IMR-90 (cell line): Measurements from ENCODE around the gene SPP2. TPM values are rescaled to one million over a fixed set of nuclear protein-coding genes. Genes with fewer than 3 reads are reported as not detected.

Experiments
- ATAC-seq: fragments of 200-7000 bp; cut with Tn5 transposase; 2 replicates; pipeline ENCODE4 v1.9.1; 2020; ENCODE audit warnings: low read depth, mild to moderate bottlenecking, moderate library complexity
- BruUV-seq: library from RNA; stranded (reverse); fragments of 400-500 nt; replicated peaks from 2 replicates; lab custom pipeline; 2021; lab: Mats Ljungman, UMichigan
- CTCF ChIA-PET: fragments of 300-600 bp; formaldehyde crosslinking; extraction: SDS; loops from one replicate; lab custom pipeline; 2021; ENCODE audit warnings: antibody characterized with exemption; lab: Yijun Ruan, JAX
- POLR2A ChIA-PET: fragments of 300-600 bp; sonication (Branson Sonifier 250); formaldehyde crosslinking; loops from one replicate; lab custom pipeline; 2022; ENCODE audit warnings: antibody characterized with exemption; ENCODE audit not compliant: unreplicated experiment; lab: Charles Lee
- DNase-seq: peaks from one replicate; pipeline ENCODE4 v3.0.0; 2013
- H2AFZ ChIP-seq: replicated peaks from 2 replicates; pipeline ENCODE3; 2013; ENCODE audit warnings: low read length, mild to moderate bottlenecking; ENCODE audit not compliant: poor library complexity
- H2AK5ac ChIP-seq: 2 replicates; pipeline ENCODE4 v1.6.1; 2013; ENCODE audit warnings: low read depth, low read length, inconsistent platforms
- H2AK9ac ChIP-seq: replicated peaks from 2 replicates; pipeline ENCODE3; 2013; ENCODE audit warnings: mild to moderate bottlenecking, low read depth, low read length, moderate library complexity; ENCODE audit not compliant: poor library complexity
- H2BK120ac ChIP-seq: 2 replicates; pipeline ENCODE4 v1.6.1; 2013; ENCODE audit warnings: low read depth, low read length, inconsistent platforms
- H2BK15ac ChIP-seq: 3 replicates; pipeline ENCODE4 v1.6.1; 2013; ENCODE audit warnings: low read depth, low read length, inconsistent platforms
- H2BK20ac ChIP-seq: 2 replicates; pipeline ENCODE4 v1.6.1; 2013; ENCODE audit warnings: low read depth, mild to moderate bottlenecking, inconsistent platforms, low read length, moderate library complexity
- H2BK5ac ChIP-seq: 2 replicates; pipeline ENCODE4 v1.6.1; 2013; ENCODE audit warnings: mild to moderate bottlenecking, low read depth, low read length, inconsistent platforms; ENCODE audit not compliant: poor library complexity, severe bottlenecking
- H3K14ac ChIP-seq: replicated peaks from 2 replicates; pipeline ENCODE4 v1.6.1; 2013; ENCODE audit warnings: low read depth, low read length, inconsistent platforms
- H3K18ac ChIP-seq: 2 replicates; pipeline ENCODE4 v1.6.1; 2013; ENCODE audit warnings: low read depth, low read length, control low read depth
- H3K23ac ChIP-seq: 2 replicates; pipeline ENCODE4 v1.6.1; 2013; ENCODE audit warnings: low read depth, low read length, inconsistent platforms
- H3K27ac ChIP-seq: 2 replicates; pipeline ENCODE4 v1.5.1; 2013; ENCODE audit warnings: mild to moderate bottlenecking, control low read depth, low read length; ENCODE audit not compliant: insufficient read depth
- H3K27me3 ChIP-seq: 2 replicates; pipeline ENCODE4 v1.6.1; 2013; ENCODE audit warnings: low read length; ENCODE audit not compliant: control insufficient read depth, insufficient read depth
- H3K36me3 ChIP-seq: 2 replicates; pipeline ENCODE4 v1.6.1; 2013; ENCODE audit warnings: low read length, mixed read lengths; ENCODE audit not compliant: control insufficient read depth, insufficient read depth
- H3K4ac ChIP-seq: 2 replicates; pipeline ENCODE4 v1.6.1; 2013; ENCODE audit warnings: low read depth, low read length, inconsistent platforms
- H3K4me1 ChIP-seq: 2 replicates; pipeline ENCODE4 v1.6.1; 2013; ENCODE audit warnings: low read length, mixed read lengths; ENCODE audit not compliant: control insufficient read depth, insufficient read depth
- H3K4me2 ChIP-seq: 2 replicates; pipeline ENCODE4 v1.6.1; 2013; ENCODE audit warnings: low read depth, mild to moderate bottlenecking, control low read depth, low read length, moderate library complexity
- H3K4me3 ChIP-seq: 2 replicates; pipeline ENCODE4 v1.5.1; 2013; ENCODE audit warnings: low read depth, mild to moderate bottlenecking, control low read depth, low read length, moderate library complexity; ENCODE audit not compliant: insufficient read depth
- H3K56ac ChIP-seq: 2 replicates; pipeline ENCODE4 v1.6.1; 2013; ENCODE audit warnings: low read length, inconsistent platforms; ENCODE audit not compliant: insufficient read depth; ENCODE audit errors: extremely low read depth
- H3K79me1 ChIP-seq, 2 experiments: 2 replicates each; pipeline ENCODE4 v1.6.1; 2013; ENCODE audit warnings: low read length in 2 of 2, inconsistent platforms in 1 of 2, low read depth in 1 of 2
- H3K9ac ChIP-seq: 2 replicates; pipeline ENCODE4 v1.6.1; 2013; ENCODE audit warnings: low read depth, low read length, control low read depth
- H3K9me1 ChIP-seq: 2 replicates; pipeline ENCODE4 v1.6.1; 2013; ENCODE audit warnings: low read length, inconsistent platforms; ENCODE audit not compliant: insufficient read depth
- H3K9me3 ChIP-seq: 2 replicates; pipeline ENCODE4 v1.6.1; 2013; ENCODE audit warnings: low read length; ENCODE audit not compliant: control insufficient read depth, insufficient read depth
- H4K20me1 ChIP-seq: 2 replicates; pipeline ENCODE4 v1.6.1; 2013; ENCODE audit warnings: low read length, inconsistent platforms; ENCODE audit not compliant: insufficient read depth
- H4K5ac ChIP-seq: 2 replicates; pipeline ENCODE4 v1.6.1; 2013; ENCODE audit warnings: mild to moderate bottlenecking, low read depth, low read length, control low read depth
- H4K8ac ChIP-seq, 2 experiments: 2 replicates each; pipeline ENCODE4 v1.6.1; 2013; ENCODE audit warnings: low read depth in 2 of 2, low read length in 2 of 2, control low read depth in 1 of 2, inconsistent platforms in 1 of 2
- H4K91ac ChIP-seq: 2 replicates; pipeline ENCODE4 v1.6.1; 2013; ENCODE audit warnings: low read depth, low read length, inconsistent platforms; ENCODE audit not compliant: insufficient read depth
- BHLHE40 ChIP-seq: fragments of 150-350 bp; IDR thresholded peaks from 2 replicates; pipeline ENCODE4 v1.6.1; 2016; ENCODE audit warnings: mild to moderate bottlenecking, low read depth, low read length
- FOS ChIP-seq: fragments of 150-350 bp; IDR thresholded peaks from 2 replicates; pipeline ENCODE4 v1.6.1; 2016; ENCODE audit warnings: low read depth, low read length
- MAFK ChIP-seq: IDR thresholded peaks from 2 replicates; pipeline ENCODE4 v1.6.1; 2012; ENCODE audit warnings: low read depth, low read length, improper control_type of control experiment
- MXI1 ChIP-seq: IDR thresholded peaks from 2 replicates; pipeline ENCODE4 v1.6.1; 2012; ENCODE audit warnings: low read depth, mild to moderate bottlenecking, low read length, moderate library complexity, borderline replicate concordance
- NFE2L2 ChIP-seq: fragments of 150-350 bp; IDR thresholded peaks from 2 replicates; pipeline ENCODE4 v1.6.1; 2016; ENCODE audit warnings: low read depth, mild to moderate bottlenecking, low read length
- RAD21 ChIP-seq: IDR thresholded peaks from 2 replicates; pipeline ENCODE4 v1.6.1; 2012; ENCODE audit warnings: low read length, improper control_type of control experiment
- RFX5 ChIP-seq: IDR thresholded peaks from 2 replicates; pipeline ENCODE4 v1.8.0; 2012; ENCODE audit warnings: low read depth, mild to moderate bottlenecking, low read length, moderate library complexity
- SMC3 ChIP-seq: fragments of 150-350 bp; IDR thresholded peaks from 2 replicates; pipeline ENCODE4 v1.6.1; 2016; ENCODE audit warnings: low read depth, mild to moderate bottlenecking, antibody characterized with exemption, low read length, moderate library complexity
- WGBS, 2 experiments: methylation state at CpG; one replicate each; pipeline versions ENCODE4 v1.1.5 to v1.1.7; 2013; ENCODE audit warnings: missing lambda C conversion rate in 2 of 2; ENCODE audit not compliant: insufficient read length in 1 of 2; ENCODE audit errors: extremely low coverage in 2 of 2; 5-methylcytosine and 5-hydroxymethylcytosine counted together
- dilution Hi-C: fragments of 300-500 bp; cut with HindIII; formaldehyde crosslinking; loops from one replicate; pipeline ENCODE4 v1.14.3; 2018; ENCODE audit warnings: low sequenced_read_pairs; ENCODE audit not compliant: unreplicated experiment
- in situ Hi-C: fragments of 300-500 bp; cut with MboI; formaldehyde crosslinking; loops from 3 replicates; pipeline ENCODE4 v1.14.3; 2019; ENCODE audit warnings: low sequenced_read_pairs, inconsistent platforms, mixed read lengths
- intact Hi-C: fragments of 100-400 bp; cut with micrococcal nuclease; formaldehyde crosslinking; loops from 2 replicates; pipeline ENCODE4 v1.10.0; 2022
- polyA plus RNA-seq, 3 experiments: library from polyadenylated mRNA; depleted of rRNA; stranded (reverse); fragments of >200 nt; gene quantifications; 2 replicates each; pipeline ENCODE4 v1.2.3, GENCODE V29; 2012; ENCODE audit warnings: low replicate concordance in 1 of 3
- total RNA-seq: library from RNA; depleted of rRNA; stranded (reverse); fragments of >200 nt; gene quantifications from 2 replicates; pipeline ENCODE4 v1.2.3, GENCODE V29; 2012
- TF ChIP-seq, protein P1 (sequence below): fragments of 150-350 bp; IDR thresholded peaks from 2 replicates; pipeline ENCODE4 v1.6.1; 2017; ENCODE audit warnings: mild to moderate bottlenecking, antibody characterized with exemption, low read length, low read depth
- TF ChIP-seq, protein P2 (sequence below): conservative IDR thresholded peaks from 2 replicates; pipeline ENCODE4 v1.5.1; 2012; ENCODE audit warnings: mild to moderate bottlenecking, low read depth, low read length, improper control_type of control experiment
- TF ChIP-seq, protein P3 (sequence below): fragments of 150-350 bp; IDR thresholded peaks from 2 replicates; pipeline ENCODE4 v1.6.1; 2016; ENCODE audit warnings: low read depth, mild to moderate bottlenecking, low read length, moderate library complexity, borderline replicate concordance

Gene SPP2
- total and polyA plus RNA-seq, 2 of the 4 experiments (the other 2 are of a cell fraction), result not detected

DNA sequence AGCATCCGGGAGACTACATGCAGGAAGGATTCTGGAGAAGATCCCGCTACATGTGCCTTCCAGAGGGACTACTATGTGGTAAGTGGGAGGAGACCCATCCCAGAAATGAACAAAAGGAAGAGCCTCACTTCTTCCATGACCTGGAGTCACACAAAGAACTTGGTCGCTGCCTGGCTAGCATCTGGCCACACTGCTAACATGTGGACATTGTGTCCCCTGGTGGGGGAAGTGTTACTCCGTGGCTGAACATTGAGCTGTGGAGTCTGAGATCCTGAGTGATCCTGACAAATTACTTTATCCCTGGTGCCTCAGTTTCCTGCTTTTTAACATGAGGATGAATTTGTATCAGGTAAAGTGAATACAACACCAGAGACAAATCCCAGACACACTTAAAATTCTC, 8.4 kb downstream of the SPP2 start:
- peaks cover 22% of the 10 kb centered on the region for H3K27me3 ChIP-seq
- H3K4me2 ChIP-seq, result no peak overlapping the region
- H4K91ac ChIP-seq, result no peak overlapping the region
- H2AFZ ChIP-seq, result no peak overlapping the region
- H3K9ac ChIP-seq, result no peak overlapping the region
- no peaks in the 10 kb centered on the region for H3K36me3 ChIP-seq
- 0 out of 2 replicates have a peak, but pooled peaks cover 2% of the 10 kb centered on the region for H3K9me3 ChIP-seq
- in situ Hi-C loops, result no loop called here
- no peak overlapping the region for H2BK20ac ChIP-seq
- no peak overlapping the region for H3K14ac ChIP-seq
- ChIA-PET CTCF (no interaction called here), POLR2A (no interaction called here)
- no peak overlapping the region for H3K56ac ChIP-seq
- no peak overlapping the region for H4K8ac ChIP-seq
- no peak overlapping the region for H2BK5ac ChIP-seq
- H3K27ac ChIP-seq, result no peak overlapping the region
- H2AK5ac ChIP-seq, result no peak overlapping the region
- DNase-seq, result no peak
- no peak overlapping the region for H3K4ac ChIP-seq
- no peaks in the 10 kb centered on the region for H4K20me1 ChIP-seq
- no peak overlapping the region for H3K4me3 ChIP-seq
- no peaks in the 10 kb centered on the region for H3K4me1 ChIP-seq
- dilution Hi-C loops, result no loop called here
- no CpG with 5 or more reads among the region's 4 CpGs for WGBS, 2 experiments
- no TSS peak for BruUV-seq
- H2BK15ac ChIP-seq, result no peak overlapping the region
- intact Hi-C loops, result no loop called here
- H3K9me1 ChIP-seq, result no peaks in the 10 kb centered on the region
- no peak for ATAC-seq
- H3K79me1 ChIP-seq, result no peaks in the 10 kb centered on the region
- H2BK120ac ChIP-seq, result no peak overlapping the region
- H4K5ac ChIP-seq, result no peak overlapping the region
- no peak overlapping the region for H3K23ac ChIP-seq
- TF ChIP-seq NFE2L2, result no peak
- no peak for TF ChIP-seq RFX5
- TF ChIP-seq MXI1, result no peak
- no peak for TF ChIP-seq FOS
- TF ChIP-seq SMC3, result no peak
- TF ChIP-seq, protein P1, sequence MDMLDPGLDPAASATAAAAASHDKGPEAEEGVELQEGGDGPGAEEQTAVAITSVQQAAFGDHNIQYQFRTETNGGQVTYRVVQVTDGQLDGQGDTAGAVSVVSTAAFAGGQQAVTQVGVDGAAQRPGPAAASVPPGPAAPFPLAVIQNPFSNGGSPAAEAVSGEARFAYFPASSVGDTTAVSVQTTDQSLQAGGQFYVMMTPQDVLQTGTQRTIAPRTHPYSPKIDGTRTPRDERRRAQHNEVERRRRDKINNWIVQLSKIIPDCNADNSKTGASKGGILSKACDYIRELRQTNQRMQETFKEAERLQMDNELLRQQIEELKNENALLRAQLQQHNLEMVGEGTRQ, result no peak
- no peak for TF ChIP-seq MAFK
- TF ChIP-seq, protein P2, sequence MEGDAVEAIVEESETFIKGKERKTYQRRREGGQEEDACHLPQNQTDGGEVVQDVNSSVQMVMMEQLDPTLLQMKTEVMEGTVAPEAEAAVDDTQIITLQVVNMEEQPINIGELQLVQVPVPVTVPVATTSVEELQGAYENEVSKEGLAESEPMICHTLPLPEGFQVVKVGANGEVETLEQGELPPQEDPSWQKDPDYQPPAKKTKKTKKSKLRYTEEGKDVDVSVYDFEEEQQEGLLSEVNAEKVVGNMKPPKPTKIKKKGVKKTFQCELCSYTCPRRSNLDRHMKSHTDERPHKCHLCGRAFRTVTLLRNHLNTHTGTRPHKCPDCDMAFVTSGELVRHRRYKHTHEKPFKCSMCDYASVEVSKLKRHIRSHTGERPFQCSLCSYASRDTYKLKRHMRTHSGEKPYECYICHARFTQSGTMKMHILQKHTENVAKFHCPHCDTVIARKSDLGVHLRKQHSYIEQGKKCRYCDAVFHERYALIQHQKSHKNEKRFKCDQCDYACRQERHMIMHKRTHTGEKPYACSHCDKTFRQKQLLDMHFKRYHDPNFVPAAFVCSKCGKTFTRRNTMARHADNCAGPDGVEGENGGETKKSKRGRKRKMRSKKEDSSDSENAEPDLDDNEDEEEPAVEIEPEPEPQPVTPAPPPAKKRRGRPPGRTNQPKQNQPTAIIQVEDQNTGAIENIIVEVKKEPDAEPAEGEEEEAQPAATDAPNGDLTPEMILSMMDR, result no peak
- TF ChIP-seq RAD21, result no peak
- TF ChIP-seq, protein P3, sequence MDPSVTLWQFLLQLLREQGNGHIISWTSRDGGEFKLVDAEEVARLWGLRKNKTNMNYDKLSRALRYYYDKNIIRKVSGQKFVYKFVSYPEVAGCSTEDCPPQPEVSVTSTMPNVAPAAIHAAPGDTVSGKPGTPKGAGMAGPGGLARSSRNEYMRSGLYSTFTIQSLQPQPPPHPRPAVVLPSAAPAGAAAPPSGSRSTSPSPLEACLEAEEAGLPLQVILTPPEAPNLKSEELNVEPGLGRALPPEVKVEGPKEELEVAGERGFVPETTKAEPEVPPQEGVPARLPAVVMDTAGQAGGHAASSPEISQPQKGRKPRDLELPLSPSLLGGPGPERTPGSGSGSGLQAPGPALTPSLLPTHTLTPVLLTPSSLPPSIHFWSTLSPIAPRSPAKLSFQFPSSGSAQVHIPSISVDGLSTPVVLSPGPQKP, result no peak
- no peak for TF ChIP-seq BHLHE40
- no peak overlapping the region for H2AK9ac ChIP-seq
- H3K18ac ChIP-seq, result no peak overlapping the region
